HepG2 (cell line): ENCODE measurements around the gene NET1. TPM values are rescaled to one million over a fixed set of nuclear protein-coding genes. Genes with fewer than 3 reads are reported as not detected.

Source experiments
- ATAC-seq: fragments of 200-7000 bp; cut with Tn5 transposase; 3 replicates; pipeline ENCODE4 v1.9.1; 2020; ENCODE audit warnings: mild to moderate bottlenecking, moderate library complexity
- BruUV-seq: library from RNA; stranded (reverse); fragments of 400-500 nt; replicated peaks from 2 replicates; lab custom pipeline; 2021; lab: Mats Ljungman, UMichigan
- CTCF ChIA-PET: fragments of 300-600 bp; formaldehyde crosslinking; extraction: SDS; loops from one replicate; lab custom pipeline; 2021; ENCODE audit warnings: low total read pairs, inconsistent platforms, low intra/inter-chr PET ratio; lab: Yijun Ruan, JAX
- POLR2A ChIA-PET: fragments of 350-600 bp; sonication (Branson Sonifier 250); formaldehyde crosslinking; loops from one replicate; lab custom pipeline; 2020; ENCODE audit warnings: antibody characterized with exemption, inconsistent platforms; lab: Yijun Ruan, JAX
- DNase-seq: peaks from one replicate; pipeline ENCODE4 v3.0.0-alpha.2; 2015; ENCODE audit warnings: low spot score
- FAIRE-seq: peaks from 3 replicates; lab custom pipeline; 2011; peaks lifted over from hg19 to GRCh38; lab: Jason Lieb, UNC
- H2AFZ ChIP-seq: one replicate; pipeline ENCODE4 v1.6.1; 2011; ENCODE audit warnings: low read length, inconsistent platforms
- H3K27ac ChIP-seq: fragments of 300-600 bp; 3 replicates; pipeline ENCODE4 v1.8.0; 2011; ENCODE audit warnings: mixed run types, mild to moderate bottlenecking, mixed read lengths, low read length, inconsistent platforms; ENCODE audit not compliant: insufficient read depth; ENCODE audit errors: extremely low read length
- H3K27me3 ChIP-seq, 2 experiments: fragments of 200-600 bp in 1 of 2; 2 replicates in 1 of 2; 3 replicates in 1 of 2; pipeline versions ENCODE4 v1.6.0 to v1.8.0; 2011; ENCODE audit warnings: low read length in 2 of 2, mild to moderate bottlenecking in 2 of 2, moderate library complexity in 2 of 2, inconsistent platforms in 1 of 2; ENCODE audit not compliant: insufficient read depth in 2 of 2, control insufficient read depth in 1 of 2
- H3K36me3 ChIP-seq, 2 experiments: fragments of 200-600 bp in 1 of 2; replicated peaks in 1 of 2; 2 replicates in 1 of 2; 3 replicates in 1 of 2; pipeline versions ENCODE4 v1.5.1 to v1.8.0; 2011; ENCODE audit warnings: low read length in 2 of 2, inconsistent platforms in 1 of 2; ENCODE audit not compliant: insufficient read depth in 2 of 2, control insufficient read depth in 1 of 2
- H3K4me1 ChIP-seq: 2 replicates; pipeline ENCODE4 v1.5.1; 2012; ENCODE audit warnings: low read length, inconsistent platforms; ENCODE audit not compliant: insufficient read depth
- H3K4me2 ChIP-seq: 2 replicates; pipeline ENCODE4 v1.6.0; 2011; ENCODE audit warnings: low read depth, low read length, inconsistent platforms
- H3K4me3 ChIP-seq, 3 experiments: fragments of 200-600 bp in 1 of 3; sonication (generic), shearing (Covaris generic) in 1 of 3; replicated peaks in 1 of 3; 2 replicates each; pipeline ENCODE4 v1.5.1; 2011 to 2016; ENCODE audit warnings: low read length in 3 of 3, inconsistent platforms in 2 of 3, low read depth in 2 of 3, mild to moderate bottlenecking in 2 of 3, control low read depth in 1 of 3, mixed read lengths in 1 of 3; ENCODE audit not compliant: insufficient read depth in 1 of 3
- H3K79me2 ChIP-seq: one replicate; pipeline ENCODE4 v1.6.1; 2011; ENCODE audit warnings: low read length, inconsistent platforms; ENCODE audit not compliant: insufficient read depth
- H3K9ac ChIP-seq: 2 replicates; pipeline ENCODE4 v1.6.0; 2011; ENCODE audit warnings: mild to moderate bottlenecking, low read depth, low read length, inconsistent platforms; ENCODE audit not compliant: insufficient read depth
- H3K9me3 ChIP-seq: 2 replicates; pipeline ENCODE4 v1.5.1; 2012; ENCODE audit warnings: mild to moderate bottlenecking, low read length
- H4K20me1 ChIP-seq: 2 replicates; pipeline ENCODE4 v1.6.0; 2011; ENCODE audit warnings: inconsistent platforms, mild to moderate bottlenecking, low read length, moderate library complexity; ENCODE audit not compliant: insufficient read depth
- CEBPB ChIP-seq: IDR thresholded peaks from 2 replicates; pipeline ENCODE4 v1.6.1; 2011; ENCODE audit warnings: low read depth, low read length, improper control_type of control experiment, borderline replicate concordance
- GTF3A ChIP-seq: sonication (generic); formaldehyde crosslinking; conservative IDR thresholded peaks from 2 replicates; pipeline ENCODE4 v1.4.0; 2020; ENCODE audit warnings: mild to moderate bottlenecking, missing genetic modification reagents
- HNF4G ChIP-seq, 2 experiments: sonication (generic) in 1 of 2; formaldehyde crosslinking in 1 of 2; IDR thresholded peaks; 2 replicates each; pipeline versions ENCODE4 v1.4.0 to v1.6.1; 2011 to 2020; ENCODE audit warnings: borderline replicate concordance in 2 of 2, low read depth in 2 of 2, mild to moderate bottlenecking in 2 of 2, low read length in 1 of 2, missing genetic modification reagents in 1 of 2, moderate library complexity in 1 of 2
- KMT2A ChIP-seq: sonication (generic); formaldehyde crosslinking; IDR thresholded peaks from 2 replicates; pipeline ENCODE4 v1.4.0; 2020; ENCODE audit warnings: missing genetic modification reagents
- NR2F2 ChIP-seq: IDR thresholded peaks from 2 replicates; pipeline ENCODE4 v1.6.1; 2012; ENCODE audit warnings: low read depth, inconsistent platforms, borderline replicate concordance
- PITX1 ChIP-seq: sonication (generic); formaldehyde crosslinking; IDR thresholded peaks from 2 replicates; pipeline ENCODE4 v1.5.1; 2020; ENCODE audit warnings: mild to moderate bottlenecking, missing genetic modification reagents
- RXRA ChIP-seq: sonication (generic); formaldehyde crosslinking; IDR thresholded peaks from 2 replicates; pipeline ENCODE4 v1.5.1; 2020; ENCODE audit warnings: missing genetic modification reagents
- WGBS: methylation state at CpG from one replicate; pipeline ENCODE4 v1.1.6; 2017; ENCODE audit warnings: low lambda C conversion rate; 5-methylcytosine and 5-hydroxymethylcytosine counted together
- in situ Hi-C: cut with HindIII; loops from 2 replicates; pipeline ENCODE4 v1.10.0; 2017; ENCODE audit warnings: low pct_unique_long_range_greater_than_20kb; ENCODE audit not compliant: extremely low pct_ligation_motif_present
- intact Hi-C: fragments of 100-400 bp; cut with micrococcal nuclease; formaldehyde crosslinking; loops from one replicate; pipeline ENCODE4 v1.10.0; 2022; ENCODE audit not compliant: unreplicated experiment
- polyA plus RNA-seq, 8 experiments: library from polyadenylated mRNA; depleted of rRNA in 3 of 8; stranded (reverse) in 7 of 8; unstranded in 1 of 8; fragments of >200 nt; fragmentation: Illumina TruSeq in 4 of 8; extraction: Trizol in 4 of 8; gene quantifications; 2 replicates each; pipeline versions ENCODE4 v1.2.1 to v1.2.3, GENCODE V29; 2011 to 2016; ENCODE audit warnings: low read depth in 4 of 8, missing spikeins in 1 of 8, mixed read lengths in 1 of 8; ENCODE audit not compliant: insufficient read depth in 1 of 8
- total RNA-seq, 5 experiments: library from RNA; depleted of rRNA; stranded (reverse); fragments of >200 nt; fragmentation: Illumina TruSeq; extraction: Trizol; gene quantifications; 2 replicates each; pipeline ENCODE4 v1.2.3, GENCODE V29; 2016; ENCODE audit warnings: low read depth in 1 of 5
- TF ChIP-seq, protein P1 (sequence below): sonication (generic); formaldehyde crosslinking; IDR thresholded peaks from 2 replicates; pipeline ENCODE4 v1.4.0; 2020; ENCODE audit warnings: missing genetic modification reagents
- TF ChIP-seq, protein P2 (sequence below): sonication (generic); formaldehyde crosslinking; conservative IDR thresholded peaks from 2 replicates; pipeline ENCODE4 v1.4.0; 2020; ENCODE audit warnings: mild to moderate bottlenecking, missing genetic modification reagents, moderate library complexity

The NET1 gene
- total and polyA plus RNA-seq, 2 of the 13 experiments (the other 11 are each of a cell fraction or from before 2014, with no cell fraction given): 48.1 to 65.8 TPM

DNA sequence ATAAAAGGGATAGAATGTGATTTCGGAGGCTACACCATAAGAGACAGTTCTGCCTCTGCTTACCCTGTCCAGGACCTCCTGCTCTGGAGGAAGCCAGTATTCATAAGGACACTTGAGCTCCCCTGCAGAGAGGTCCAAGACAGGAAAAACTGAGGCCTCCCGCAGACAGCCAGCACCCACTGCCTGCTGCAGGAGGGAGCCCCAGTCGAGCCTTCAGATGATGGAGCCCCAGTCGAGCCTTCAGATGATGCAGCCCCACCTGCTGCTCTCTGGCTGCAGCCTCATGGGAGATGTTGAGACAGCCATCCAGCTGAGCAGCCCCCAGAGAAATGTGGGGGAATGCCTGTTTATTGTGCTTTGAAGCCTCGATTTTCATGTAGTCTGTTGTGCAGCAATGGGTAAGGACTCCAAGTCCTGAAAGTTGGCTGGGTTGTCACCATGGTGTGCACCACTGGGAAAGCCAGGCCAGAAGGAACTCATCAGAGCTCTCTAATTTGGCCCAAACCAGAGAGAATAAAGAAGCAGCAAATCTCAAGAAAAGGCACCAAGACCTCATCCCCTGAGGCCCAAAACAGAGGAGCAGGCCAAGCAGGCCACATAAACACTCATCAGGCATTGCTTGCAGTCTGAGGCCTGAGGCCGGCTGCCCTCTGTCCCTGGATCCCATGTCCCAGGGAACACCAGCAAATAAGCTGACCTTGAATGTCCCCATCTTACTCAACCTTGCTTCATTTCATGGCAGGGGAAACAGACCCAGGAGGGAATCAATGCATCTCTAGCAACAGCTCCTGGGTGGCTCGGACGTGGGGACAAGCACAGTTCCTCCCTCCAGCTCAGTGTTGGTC lies 56.1 kb downstream of the NET1 start:
- no peaks in the 10 kb centered on the region for H3K36me3 ChIP-seq
- no TSS peak for BruUV-seq
- no peaks in the 10 kb centered on the region for H4K20me1 ChIP-seq
- peak; percentile 14 for ATAC-seq
- TF ChIP-seq, protein P1, sequence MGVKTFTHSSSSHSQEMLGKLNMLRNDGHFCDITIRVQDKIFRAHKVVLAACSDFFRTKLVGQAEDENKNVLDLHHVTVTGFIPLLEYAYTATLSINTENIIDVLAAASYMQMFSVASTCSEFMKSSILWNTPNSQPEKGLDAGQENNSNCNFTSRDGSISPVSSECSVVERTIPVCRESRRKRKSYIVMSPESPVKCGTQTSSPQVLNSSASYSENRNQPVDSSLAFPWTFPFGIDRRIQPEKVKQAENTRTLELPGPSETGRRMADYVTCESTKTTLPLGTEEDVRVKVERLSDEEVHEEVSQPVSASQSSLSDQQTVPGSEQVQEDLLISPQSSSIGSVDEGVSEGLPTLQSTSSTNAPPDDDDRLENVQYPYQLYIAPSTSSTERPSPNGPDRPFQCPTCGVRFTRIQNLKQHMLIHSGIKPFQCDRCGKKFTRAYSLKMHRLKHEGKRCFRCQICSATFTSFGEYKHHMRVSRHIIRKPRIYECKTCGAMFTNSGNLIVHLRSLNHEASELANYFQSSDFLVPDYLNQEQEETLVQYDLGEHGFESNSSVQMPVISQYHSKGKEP (CRISPR knock-in tag): no peak
- TF ChIP-seq HNF4G (IDR thresholded peaks at IDR 0.05; ENCODE audit: borderline replicate concordance, low read depth, low read length) (no peak), HNF4G (CRISPR knock-in tag; IDR thresholded peaks at IDR 0.05; ENCODE audit: borderline replicate concordance, low read depth) (no peak), RXRA (CRISPR knock-in tag) (0 out of 2 replicates have a peak, but pooled peaks have one; percentile 31), NR2F2 (no peak), KMT2A (CRISPR knock-in tag) (no peak), PITX1 (CRISPR knock-in tag) (no peak), GTF3A (CRISPR knock-in tag) (no peak), CEBPB (peak; percentile 67)
- TF ChIP-seq, protein P2, sequence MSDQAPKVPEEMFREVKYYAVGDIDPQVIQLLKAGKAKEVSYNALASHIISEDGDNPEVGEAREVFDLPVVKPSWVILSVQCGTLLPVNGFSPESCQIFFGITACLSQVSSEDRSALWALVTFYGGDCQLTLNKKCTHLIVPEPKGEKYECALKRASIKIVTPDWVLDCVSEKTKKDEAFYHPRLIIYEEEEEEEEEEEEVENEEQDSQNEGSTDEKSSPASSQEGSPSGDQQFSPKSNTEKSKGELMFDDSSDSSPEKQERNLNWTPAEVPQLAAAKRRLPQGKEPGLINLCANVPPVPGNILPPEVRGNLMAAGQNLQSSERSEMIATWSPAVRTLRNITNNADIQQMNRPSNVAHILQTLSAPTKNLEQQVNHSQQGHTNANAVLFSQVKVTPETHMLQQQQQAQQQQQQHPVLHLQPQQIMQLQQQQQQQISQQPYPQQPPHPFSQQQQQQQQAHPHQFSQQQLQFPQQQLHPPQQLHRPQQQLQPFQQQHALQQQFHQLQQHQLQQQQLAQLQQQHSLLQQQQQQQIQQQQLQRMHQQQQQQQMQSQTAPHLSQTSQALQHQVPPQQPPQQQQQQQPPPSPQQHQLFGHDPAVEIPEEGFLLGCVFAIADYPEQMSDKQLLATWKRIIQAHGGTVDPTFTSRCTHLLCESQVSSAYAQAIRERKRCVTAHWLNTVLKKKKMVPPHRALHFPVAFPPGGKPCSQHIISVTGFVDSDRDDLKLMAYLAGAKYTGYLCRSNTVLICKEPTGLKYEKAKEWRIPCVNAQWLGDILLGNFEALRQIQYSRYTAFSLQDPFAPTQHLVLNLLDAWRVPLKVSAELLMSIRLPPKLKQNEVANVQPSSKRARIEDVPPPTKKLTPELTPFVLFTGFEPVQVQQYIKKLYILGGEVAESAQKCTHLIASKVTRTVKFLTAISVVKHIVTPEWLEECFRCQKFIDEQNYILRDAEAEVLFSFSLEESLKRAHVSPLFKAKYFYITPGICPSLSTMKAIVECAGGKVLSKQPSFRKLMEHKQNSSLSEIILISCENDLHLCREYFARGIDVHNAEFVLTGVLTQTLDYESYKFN: no peak
- no peaks in the 10 kb centered on the region; a peak in 2 of 5 replicates for H3K27me3 ChIP-seq
- no peak overlapping the region for H3K9ac ChIP-seq
- 57% methylated on average over 7 of the region's 8 CpGs for WGBS
- H3K27ac ChIP-seq: no peak overlapping the region
- H3K4me3 ChIP-seq: no peak overlapping the region
- CTCF ChIA-PET: no interaction called here
- no peaks in the 10 kb centered on the region for H3K79me2 ChIP-seq
- peak overlapping the region; percentile 18; the same call in 1 of the 2 replicates for H3K4me2 ChIP-seq
- POLR2A ChIA-PET: interaction anchor here (2.3 kb wide), 1 partner anchor 22 kb away, joined by 12 read pairs; no protein-coding TSS in a partner anchor
- peaks cover 43% of the 10 kb centered on the region for H3K4me1 ChIP-seq
- in situ Hi-C loops: no loop called here
- no peak for DNase-seq
- no peak overlapping the region for H2AFZ ChIP-seq
- no peak for FAIRE-seq
- intact Hi-C loops: no loop called here
- H3K9me3 ChIP-seq: no peaks in the 10 kb centered on the region
